PFSK-1 (cell line): ENCODE measurements around the gene DKK1.

Source experiments
- FOXP2 ChIP-seq: optimal IDR thresholded peaks from 2 replicates; pipeline ENCODE3; 2011; ENCODE audit warnings: borderline replicate concordance, control low read depth, inconsistent platforms; ENCODE audit not compliant: insufficient read depth; ENCODE audit errors: extremely low read length, extremely low read depth
- POLR2AphosphoS5 ChIP-seq: IDR thresholded peaks from 2 replicates; pipeline ENCODE4 v1.6.1; 2012; ENCODE audit warnings: low read depth, mild to moderate bottlenecking, control low read depth, low read length, moderate library complexity
- REST ChIP-seq, 2 experiments: IDR thresholded peaks; 2 replicates each; pipeline versions ENCODE4 v1.6.1 to v1.8.0; 2011 to 2012; ENCODE audit warnings: low read depth in 2 of 2, low read length in 2 of 2, control low read depth in 1 of 2, inconsistent platforms in 1 of 2, mild to moderate bottlenecking in 1 of 2, moderate library complexity in 1 of 2; ENCODE audit not compliant: insufficient read depth in 1 of 2
- SIN3A ChIP-seq: IDR thresholded peaks from 2 replicates; pipeline ENCODE4 v1.6.1; 2012; ENCODE audit warnings: mild to moderate bottlenecking, low read length, moderate library complexity, borderline replicate concordance; ENCODE audit not compliant: insufficient read depth
- TAF1 ChIP-seq: IDR thresholded peaks from 2 replicates; pipeline ENCODE4 v1.6.1; 2012; ENCODE audit warnings: low read length, control low read depth, borderline replicate concordance; ENCODE audit not compliant: insufficient read depth

Gene DKK1

GRCh38 chr10:52331638-52332364 is 17.7 kb downstream of the DKK1 start:
- no peak for TF ChIP-seq SIN3A
- no peak for TF ChIP-seq REST (IDR thresholded peaks at IDR 0.05; ENCODE audit: insufficient read depth in 1 of 2, low read depth in 2 of 2, low read length in 2 of 2)

DNA sequence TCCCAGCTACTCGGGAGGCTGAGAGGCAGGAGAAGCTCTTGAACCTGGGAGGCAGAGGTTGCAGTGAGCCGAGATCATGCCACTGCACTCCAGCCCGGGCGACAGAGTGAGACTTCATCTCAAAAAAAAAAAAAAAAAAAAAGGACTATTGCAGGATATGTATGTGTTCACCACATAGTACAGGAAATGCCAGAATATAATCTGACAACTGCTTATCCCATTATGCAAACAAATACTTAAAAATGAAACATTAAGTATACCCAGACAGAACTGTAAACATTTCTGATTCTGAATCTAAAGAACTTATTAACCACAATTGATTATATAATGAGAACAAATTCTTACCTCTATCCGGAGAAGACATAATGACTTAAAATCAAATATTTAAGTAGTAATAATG is 18.7 kb downstream of the DKK1 start:
- no peak for TF ChIP-seq FOXP2
- TF ChIP-seq SIN3A, result no peak
- TF ChIP-seq REST (IDR thresholded peaks at IDR 0.05; ENCODE audit: insufficient read depth in 1 of 2, low read depth in 2 of 2, low read length in 2 of 2), result no peak
- TF ChIP-seq TAF1, result no peak
- TF ChIP-seq POLR2AphosphoS5, result no peak

DNA sequence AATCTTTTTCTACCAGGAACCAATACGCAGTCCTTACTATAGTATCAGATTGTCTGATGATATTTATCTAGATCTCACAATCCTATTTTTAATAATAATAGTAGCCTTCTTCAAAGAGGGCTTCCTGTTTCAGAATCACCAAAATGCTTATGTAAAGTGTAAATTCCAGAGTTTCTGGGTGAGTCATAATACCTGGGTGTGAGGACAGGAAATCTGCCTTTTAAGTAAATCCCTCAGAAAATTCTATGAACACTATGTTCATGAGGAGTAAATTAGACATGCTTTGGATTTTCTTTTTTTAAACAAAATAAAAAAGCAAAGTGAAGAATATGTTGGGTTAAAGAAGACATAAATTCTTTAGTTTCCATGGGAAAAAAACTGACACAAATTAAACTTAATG is 20.5 kb downstream of the DKK1 start:
- no peak for TF ChIP-seq POLR2AphosphoS5
- TF ChIP-seq TAF1, result no peak
- no peak for TF ChIP-seq REST (IDR thresholded peaks at IDR 0.05; ENCODE audit: insufficient read depth in 1 of 2, low read depth in 2 of 2, low read length in 2 of 2)
- TF ChIP-seq SIN3A, result no peak
- no peak for TF ChIP-seq FOXP2

DNA sequence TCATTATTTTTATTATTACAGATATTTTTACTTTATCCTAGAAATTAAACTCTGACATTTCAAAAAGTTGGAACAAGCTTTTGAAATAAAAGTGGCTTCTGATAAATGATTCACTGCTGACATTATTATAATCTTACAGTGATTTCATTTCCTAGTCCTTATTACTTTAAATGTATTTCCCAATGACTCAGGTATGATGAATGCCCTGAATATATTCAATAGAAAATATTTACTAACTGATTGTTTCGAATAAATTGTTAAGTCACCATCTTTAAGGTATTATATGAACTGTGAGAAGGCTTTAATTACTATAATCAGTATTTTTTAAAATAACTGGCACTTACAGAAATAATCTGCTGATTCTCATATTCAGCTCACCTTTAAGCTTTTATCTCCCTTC is 21.6 kb downstream of the DKK1 start:
- TF ChIP-seq SIN3A, result no peak

GRCh38 chr10:52337225-52337624 is 23.1 kb downstream of the DKK1 start:
- no peak for TF ChIP-seq FOXP2
- TF ChIP-seq POLR2AphosphoS5, result no peak
- TF ChIP-seq REST (IDR thresholded peaks at IDR 0.05; ENCODE audit: insufficient read depth in 1 of 2, low read depth in 2 of 2, low read length in 2 of 2), result no peak
- no peak for TF ChIP-seq SIN3A
- no peak for TF ChIP-seq TAF1
